Stimulated activated CD4-positive, alpha-beta T cell treated with anti-CD3 and anti-CD28 coated beads, Interleukin-12 subunit alpha, Interleukin-12 subunit beta, amount 100 ng/mL, for 48 hours (primary cell): ENCODE results near the gene SLCO2B1.

Experiments
- DNase-seq, 3 donors: peaks; one replicate each; pipeline ENCODE4 v3.0.0-alpha.2; 2020; ENCODE audit warnings: low read depth in 2 of 3, low spot score in 1 of 3

Gene SLCO2B1

GRCh38 chr11:75191330-75191717, 40.4 kb downstream of the SLCO2B1 start:
- DNase-seq = no peak

GRCh38 chr11:75193271-75193670, 42.4 kb downstream of the SLCO2B1 start:
- no peak for DNase-seq

GRCh38 chr11:75193711-75194110, 42.8 kb downstream of the SLCO2B1 start:
- DNase-seq = no peak

GRCh38 chr11:75194147-75194546, 43.2 kb downstream of the SLCO2B1 start:
- no peak for DNase-seq

- no peak for DNase-seq
Observed at GRCh38 chr11:75195167-75195962, 44.5 kb downstream of the SLCO2B1 start.

GRCh38 chr11:75196426-75196825, 45.5 kb downstream of the SLCO2B1 start:
- no peak for DNase-seq

- no peak for DNase-seq
Observed at GRCh38 chr11:75197512-75198277, 46.8 kb downstream of the SLCO2B1 start.

- DNase-seq = no peak
Observed at GRCh38 chr11:75198278-75198973, 47.5 kb downstream of the SLCO2B1 start.

GRCh38 chr11:75199412-75199955, 48.6 kb downstream of the SLCO2B1 start:
- DNase-seq = no peak

- no peak for DNase-seq
Observed at GRCh38 chr11:75200051-75200450, 49.1 kb downstream of the SLCO2B1 start.

GRCh38 chr11:75200531-75200930, 49.6 kb downstream of the SLCO2B1 start:
- DNase-seq = no peak

GRCh38 chr11:75201771-75202170, 50.9 kb downstream of the SLCO2B1 start:
- DNase-seq = no peak

GRCh38 chr11:75202195-75202594, 51.3 kb downstream of the SLCO2B1 start:
- DNase-seq = no peak

GRCh38 chr11:75203138-75203537, 52.2 kb downstream of the SLCO2B1 start:
- DNase-seq = no peak

GRCh38 chr11:75203641-75204011, 52.7 kb downstream of the SLCO2B1 start:
- DNase-seq = no peak

GRCh38 chr11:75204012-75204674, 53.2 kb downstream of the SLCO2B1 start:
- no peak for DNase-seq

GRCh38 chr11:75204685-75205563, 54.0 kb downstream of the SLCO2B1 start:
- peak; percentile 68 to 87 (median 79) for DNase-seq

- no peak for DNase-seq
Observed at GRCh38 chr11:75205564-75206020, 54.7 kb downstream of the SLCO2B1 start.

- no peak for DNase-seq
Observed at GRCh38 chr11:75208446-75208845, 57.5 kb downstream of the SLCO2B1 start.

- no peak for DNase-seq
Observed at GRCh38 chr11:75212411-75212810, 61.5 kb downstream of the SLCO2B1 start.
